Mammary epithelial cell (primary cell): ENCODE results near the gene UACA.

Experiments used
- CTCF ChIP-seq, 2 donors: IDR thresholded peaks in 1 of 2; conservative IDR thresholded peaks in 1 of 2; 2 replicates each; pipeline ENCODE4 v1.5.1; 2011 to 2012; ENCODE audit warnings: inconsistent platforms in 2 of 2, low read length in 2 of 2, mild to moderate bottlenecking in 2 of 2, control low read depth in 1 of 2, low read depth in 1 of 2; ENCODE audit not compliant: insufficient read depth in 1 of 2; ENCODE audit errors: extremely low read depth in 1 of 2
- EZH2 ChIP-seq: IDR thresholded peaks from 2 replicates; pipeline ENCODE4 v1.6.1; 2012; ENCODE audit warnings: low read length, inconsistent platforms, borderline replicate concordance

GRCh38 chr15:70794596-70795310, 31.4 kb upstream of the UACA start:
- TF ChIP-seq CTCF (conservative IDR thresholded peaks at IDR 0.05 in 1 of 2, IDR thresholded peaks at IDR 0.05 in 1 of 2; ENCODE audit: extremely low read depth in 1 of 2, insufficient read depth in 1 of 2, low read depth in 1 of 2, low read length in 2 of 2): no peak
- no peak for TF ChIP-seq EZH2
